Spleen (tissue), 11 donors: ENCODE data around the gene MRPL16. TPM values are rescaled to one million over a fixed set of nuclear protein-coding genes. Genes with fewer than 3 reads are reported as not detected.

ENCODE experiments used
- DNase-seq: peaks from one replicate; pipeline ENCODE4 v3.0.0-alpha.2; 2020
- H3K27ac ChIP-seq, 8 donors: fragments of 200-600 bp; sonication (generic) in 7 of 8; 1 replicate in 4 of 8; 2 replicates in 4 of 8; pipeline versions ENCODE4 v1.5.0 to v1.8.0; 2016 to 2021; ENCODE audit warnings: inconsistent platforms in 4 of 8, mild to moderate bottlenecking in 4 of 8, moderate library complexity in 1 of 8
- H3K27me3 ChIP-seq, 7 donors: fragments of 200-600 bp; sonication (generic) in 6 of 7; replicated peaks in 1 of 7; 1 replicate in 4 of 7; 2 replicates in 3 of 7; pipeline versions ENCODE4 v1.5.0 to v1.8.0; 2016 to 2021; ENCODE audit warnings: inconsistent platforms in 3 of 7, mild to moderate bottlenecking in 1 of 7
- H3K36me3 ChIP-seq, 6 donors: fragments of 200-600 bp; sonication (generic) in 5 of 6; 1 replicate in 4 of 6; 2 replicates in 2 of 6; pipeline versions ENCODE4 v1.5.0 to v1.8.0; 2016 to 2021; ENCODE audit warnings: inconsistent platforms in 2 of 6
- H3K4me1 ChIP-seq, 6 donors: fragments of 200-600 bp; sonication (generic) in 5 of 6; 1 replicate in 3 of 6; 2 replicates in 3 of 6; pipeline versions ENCODE4 v1.5.0 to v1.8.0; 2016 to 2021; ENCODE audit warnings: inconsistent platforms in 3 of 6
- H3K4me3 ChIP-seq, 8 donors: fragments of 200-600 bp; sonication (generic) in 7 of 8; 1 replicate in 4 of 8; 2 replicates in 4 of 8; pipeline versions ENCODE4 v1.5.0 to v1.8.0; 2016 to 2021; ENCODE audit warnings: inconsistent platforms in 4 of 8, mild to moderate bottlenecking in 4 of 8, moderate library complexity in 2 of 8
- H3K9me3 ChIP-seq, 8 donors: fragments of 200-600 bp; sonication (generic) in 7 of 8; 1 replicate in 4 of 8; 2 replicates in 4 of 8; pipeline versions ENCODE4 v1.5.0 to v1.8.0; 2016 to 2021; ENCODE audit warnings: inconsistent platforms in 4 of 8
- POLR2A ChIP-seq, 3 donors: fragments of 450-650 bp; IDR thresholded peaks; one replicate each; pipeline ENCODE4 v1.5.1; 2017; ENCODE audit warnings: antibody characterized with exemption in 3 of 3, mild to moderate bottlenecking in 1 of 3
- POLR2AphosphoS5 ChIP-seq, 3 donors: sonication (generic); formaldehyde crosslinking; IDR thresholded peaks; one replicate each; pipeline ENCODE4 v1.5.1; 2017; ENCODE audit warnings: antibody characterized with exemption in 3 of 3
- WGBS, 5 donors: extraction: QIAGEN DNeasy Blood & Tissue Kit in 3 of 5; methylation state at CpG; one replicate each; pipeline versions ENCODE4 v1.1.5 to v1.1.7; 2013 to 2018; 5-methylcytosine and 5-hydroxymethylcytosine counted together
- intact Hi-C: fragments of 100-400 bp; cut with DNase I; formaldehyde crosslinking; loops from one replicate; pipeline ENCODE4 v1.15.0; 2023; ENCODE audit warnings: low total_unique reads
- polyA plus RNA-seq, 3 donors: library from polyadenylated mRNA; stranded (reverse); fragments of 200-250 nt; gene quantifications; one replicate each; pipeline ENCODE4 v1.2.1, GENCODE V29; 2013
- total RNA-seq, 7 donors: library from RNA; depleted of rRNA in 3 of 7; stranded (reverse); fragments of >200 nt in 3 of 7; fragmentation: NEBNext Ultra II Directional in 4 of 7; extraction: Animal tissue kit (Norgen Biotek cat#: 25700) in 4 of 7; gene quantifications; one replicate each; pipeline versions ENCODE4 v1.1.0 to v1.2.1, GENCODE V29; 2016 to 2021
- TF ChIP-seq, protein P1 (sequence below), 11 experiments: fragments of 200-600 bp in 7 of 11; fragments of 450-650 bp in 4 of 11; sonication (generic) in 4 of 11; IDR thresholded peaks in 8 of 11; conservative IDR thresholded peaks in 3 of 11; 1 replicate in 7 of 11; 2 replicates in 4 of 11; pipeline versions ENCODE4 v1.4.0 to v1.8.0; 2016 to 2021; ENCODE audit warnings: antibody characterized with exemption in 11 of 11, inconsistent platforms in 4 of 11, mild to moderate bottlenecking in 1 of 11
- donor health status: healthy with polysubstance abuse.
- donor health status: DM: no; HTN: no; CAD: no; lungs with moderate emphysema.
- donor health status: DM: no; HTN: no; CAD: no.
- donor health status: Bipolar disorder and iron deficiency.
- donor health status: healthy.
- donor health status: DM: no; HTN: no; CAD: no.
- donor health status: DM: yes; HTN: yes; CAD: no.

MRPL16 gene
- total and polyA plus RNA-seq, 10 donors, result 35.6 to 78.9 (median 52.2) TPM

- no peaks in the 10 kb centered on the region for H3K9me3 ChIP-seq
- H3K27ac ChIP-seq, result no peak overlapping the region
- H3K36me3 ChIP-seq, result peaks cover 0 to 95% (median 31%) of the 10 kb centered on the region in 6 donors
- TF ChIP-seq POLR2A (IDR thresholded peaks at IDR 0.05) (no peak), POLR2AphosphoS5 (IDR thresholded peaks at IDR 0.05) (no peak)
- H3K4me3 ChIP-seq, result no peak overlapping the region
- intact Hi-C loops, result loop anchor here (2.0 to 10.0 kb wide), 2 partner anchors 46 to 136 kb away; partner anchors contain the start of genes PATL1 and STX3
- no peak for DNase-seq
- H3K4me1 ChIP-seq, result peaks cover 0 to 9% (median 3%) of the 10 kb centered on the region in 6 donors
- no peaks in the 10 kb centered on the region for H3K27me3 ChIP-seq
- 87 to 93% (median 91%) methylated on average over 7 of the region's 7 CpGs for WGBS, 5 donors
Measured at GRCh38 chr11:59800390-59801025, 10.1 kb downstream of the MRPL16 start.

DNA sequence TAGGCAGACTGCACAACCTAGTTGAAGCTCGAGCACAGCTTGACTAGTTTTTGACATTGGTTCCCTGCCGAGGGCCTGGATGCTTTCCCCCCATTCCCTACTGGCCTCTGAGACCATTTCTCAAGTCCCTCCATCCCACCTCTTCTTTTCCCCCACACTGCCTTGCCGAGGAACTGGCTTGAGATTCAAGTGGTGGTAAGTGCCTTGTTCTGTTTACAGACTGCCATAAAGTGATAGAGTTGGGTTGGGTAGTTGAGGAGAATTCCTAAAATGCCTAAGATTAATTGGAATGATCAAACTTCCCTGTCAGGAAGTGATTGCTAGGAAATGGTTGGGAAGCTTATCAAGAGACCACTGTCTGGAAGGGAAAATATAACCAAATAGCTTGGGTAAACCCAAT is 16.2 kb downstream of the MRPL16 start:
- 80 to 88% (median 83%) methylated on average over 3 of the region's 3 CpGs for WGBS, 5 donors
- no peak for DNase-seq

DNA sequence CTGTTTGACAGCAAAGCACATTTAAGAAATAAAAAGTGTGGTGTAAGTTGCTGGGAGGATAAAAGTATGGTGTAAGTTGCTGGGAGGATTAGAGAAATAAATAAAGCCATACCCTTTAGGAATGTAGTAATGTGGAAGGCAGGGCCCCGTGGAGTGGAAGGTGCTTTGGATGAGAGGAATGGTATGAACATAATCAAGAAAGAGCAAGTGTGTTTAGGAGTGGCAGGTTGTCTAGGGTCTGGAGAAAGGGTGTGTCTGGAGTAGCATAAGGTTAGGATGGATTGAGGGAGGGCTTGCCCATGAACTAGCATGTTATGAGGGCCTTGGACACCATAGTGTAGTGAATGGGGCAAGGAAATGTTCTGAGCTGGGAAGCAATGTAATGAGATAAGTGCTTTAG is 18.1 kb downstream of the MRPL16 start:
- H3K27me3 ChIP-seq, result no peaks in the 10 kb centered on the region
- no peaks in the 10 kb centered on the region for H3K4me1 ChIP-seq
- H3K27ac ChIP-seq, result no peak overlapping the region
- H3K9me3 ChIP-seq, result no peaks in the 10 kb centered on the region
- intact Hi-C loops, result no loop called here
- peaks cover 0 to 100% (median 70%) of the 10 kb centered on the region in 6 donors for H3K36me3 ChIP-seq
- no peak for DNase-seq
- H3K4me3 ChIP-seq, result no peak overlapping the region
- no peak for TF ChIP-seq POLR2A (IDR thresholded peaks at IDR 0.05)
- no peak for TF ChIP-seq POLR2AphosphoS5 (IDR thresholded peaks at IDR 0.05)
- TF ChIP-seq, protein P1, sequence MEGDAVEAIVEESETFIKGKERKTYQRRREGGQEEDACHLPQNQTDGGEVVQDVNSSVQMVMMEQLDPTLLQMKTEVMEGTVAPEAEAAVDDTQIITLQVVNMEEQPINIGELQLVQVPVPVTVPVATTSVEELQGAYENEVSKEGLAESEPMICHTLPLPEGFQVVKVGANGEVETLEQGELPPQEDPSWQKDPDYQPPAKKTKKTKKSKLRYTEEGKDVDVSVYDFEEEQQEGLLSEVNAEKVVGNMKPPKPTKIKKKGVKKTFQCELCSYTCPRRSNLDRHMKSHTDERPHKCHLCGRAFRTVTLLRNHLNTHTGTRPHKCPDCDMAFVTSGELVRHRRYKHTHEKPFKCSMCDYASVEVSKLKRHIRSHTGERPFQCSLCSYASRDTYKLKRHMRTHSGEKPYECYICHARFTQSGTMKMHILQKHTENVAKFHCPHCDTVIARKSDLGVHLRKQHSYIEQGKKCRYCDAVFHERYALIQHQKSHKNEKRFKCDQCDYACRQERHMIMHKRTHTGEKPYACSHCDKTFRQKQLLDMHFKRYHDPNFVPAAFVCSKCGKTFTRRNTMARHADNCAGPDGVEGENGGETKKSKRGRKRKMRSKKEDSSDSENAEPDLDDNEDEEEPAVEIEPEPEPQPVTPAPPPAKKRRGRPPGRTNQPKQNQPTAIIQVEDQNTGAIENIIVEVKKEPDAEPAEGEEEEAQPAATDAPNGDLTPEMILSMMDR (IDR thresholded peaks at IDR 0.05 in 8 of 11, conservative IDR thresholded peaks at IDR 0.05 in 3 of 11), result no peak
- WGBS, 5 donors, result 84 to 91% (median 90%) methylated on average over 1 of the region's 1 CpG

More for the DNA sequence above, 16.2 kb downstream of the MRPL16 start:
- no peak overlapping the region for H3K4me3 ChIP-seq
- peaks cover 0 to 100% (median 57%) of the 10 kb centered on the region in 6 donors for H3K36me3 ChIP-seq
- H3K9me3 ChIP-seq, result no peaks in the 10 kb centered on the region
- no peak overlapping the region for H3K27ac ChIP-seq
- intact Hi-C loops, result no loop called here
- no peaks in the 10 kb centered on the region for H3K4me1 ChIP-seq
- TF ChIP-seq, protein P1 (IDR thresholded peaks at IDR 0.05 in 8 of 11, conservative IDR thresholded peaks at IDR 0.05 in 3 of 11), result no peak
- TF ChIP-seq POLR2A (IDR thresholded peaks at IDR 0.05) (no peak), POLR2AphosphoS5 (IDR thresholded peaks at IDR 0.05) (no peak)
- H3K27me3 ChIP-seq, result no peaks in the 10 kb centered on the region

GRCh38 chr11:59791639-59792038 is 18.9 kb downstream of the MRPL16 start:
- TF ChIP-seq, protein P1 (IDR thresholded peaks at IDR 0.05 in 8 of 11, conservative IDR thresholded peaks at IDR 0.05 in 3 of 11), result no peak
- TF ChIP-seq POLR2AphosphoS5 (IDR thresholded peaks at IDR 0.05) (no peak), POLR2A (IDR thresholded peaks at IDR 0.05) (no peak)
- H3K27ac ChIP-seq, result no peak overlapping the region
- no peaks in the 10 kb centered on the region for H3K9me3 ChIP-seq
- no peak overlapping the region for H3K4me3 ChIP-seq
- WGBS, 5 donors, result 85 to 96% (median 94%) methylated on average over 4 of the region's 4 CpGs
- intact Hi-C loops, result no loop called here
- H3K4me1 ChIP-seq, result peaks cover 0 to 7% (median 0%) of the 10 kb centered on the region in 6 donors
- H3K36me3 ChIP-seq, result peaks cover 0 to 100% (median 66%) of the 10 kb centered on the region in 6 donors
- H3K27me3 ChIP-seq, result no peaks in the 10 kb centered on the region
- DNase-seq, result no peak
